ENCODE measurements around the gene PPM1H. TPM values are rescaled to one million over a fixed set of nuclear protein-coding genes. Genes with fewer than 3 reads are reported as not detected.

The PPM1H gene
- polyA plus RNA-seq, 4 donors = 1.1 to 14.3 (median 3.2) TPM

GRCh38 chr12:62605981-62606380 is 329.0 kb downstream of the PPM1H start:
- DNase-seq (no peak), FAIRE-seq (no peak)
- no peak overlapping the region for H3K4me3 ChIP-seq (ENCODE audit: low read depth in 1 of 3, low read length in 3 of 3)
- no peak overlapping the region for H3K27ac ChIP-seq (ENCODE audit: low read depth in 1 of 3, low read length in 2 of 3)
- H3K36me3 ChIP-seq (ENCODE audit: control insufficient read depth in 3 of 3, insufficient read depth in 2 of 3, low read depth in 1 of 3, low read length in 3 of 3) = no peaks in the 10 kb centered on the region
- H3K27me3 ChIP-seq (ENCODE audit: control insufficient read depth in 3 of 3, insufficient read depth in 3 of 3, low read length in 3 of 3) = no peaks in the 10 kb centered on the region
- WGBS, 3 donors = 92 to 98% (median 97%) methylated on average over 2 of the region's 2 CpGs
- H3K9me3 ChIP-seq (ENCODE audit: control insufficient read depth in 2 of 2, insufficient read depth in 1 of 2, low read depth in 1 of 2, low read length in 1 of 2) = no peaks in the 10 kb centered on the region
- peaks cover 0 to 2% (median 2%) of the 10 kb centered on the region in 3 donors for H3K4me1 ChIP-seq (ENCODE audit: control insufficient read depth in 3 of 3, insufficient read depth in 2 of 3, low read depth in 1 of 3, low read length in 2 of 3)

DNA sequence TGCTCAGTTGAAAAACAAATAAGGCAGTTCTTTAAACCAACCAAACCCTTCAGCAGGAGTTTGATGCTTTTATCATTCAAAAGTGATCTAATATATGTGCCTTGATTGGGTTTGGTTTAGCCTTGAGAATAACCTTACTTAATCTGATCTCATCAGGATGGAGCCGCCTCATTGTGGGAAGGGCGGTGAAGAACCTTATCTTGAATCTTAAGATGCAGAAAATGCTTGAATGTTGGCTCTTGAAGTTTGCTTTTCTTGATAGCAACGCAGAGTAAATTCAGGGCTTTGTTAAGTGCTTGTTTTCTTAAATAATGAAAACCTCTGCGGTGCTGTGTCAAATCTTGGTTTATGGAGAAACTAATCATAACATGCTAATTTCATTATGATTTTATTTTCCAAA is 330.1 kb downstream of the PPM1H start:
- WGBS, 3 donors = 50 to 81% (median 76%) methylated on average over 4 of the region's 4 CpGs
- no peak for FAIRE-seq
- DNase-seq = no peak
- H3K4me3 ChIP-seq (ENCODE audit: low read depth in 1 of 3, low read length in 3 of 3) = peak overlapping the region in 1 of 3 donors; percentile 66
- peaks cover 0 to 2% (median 2%) of the 10 kb centered on the region in 3 donors for H3K4me1 ChIP-seq (ENCODE audit: control insufficient read depth in 3 of 3, insufficient read depth in 2 of 3, low read depth in 1 of 3, low read length in 2 of 3)
- H3K36me3 ChIP-seq (ENCODE audit: control insufficient read depth in 3 of 3, insufficient read depth in 2 of 3, low read depth in 1 of 3, low read length in 3 of 3) = no peaks in the 10 kb centered on the region
- H3K27me3 ChIP-seq (ENCODE audit: control insufficient read depth in 3 of 3, insufficient read depth in 3 of 3, low read length in 3 of 3) = no peaks in the 10 kb centered on the region
- no peaks in the 10 kb centered on the region for H3K9me3 ChIP-seq (ENCODE audit: control insufficient read depth in 2 of 2, insufficient read depth in 1 of 2, low read depth in 1 of 2, low read length in 1 of 2)
- H3K27ac ChIP-seq (ENCODE audit: low read depth in 1 of 3, low read length in 2 of 3) = no peak overlapping the region

DNA sequence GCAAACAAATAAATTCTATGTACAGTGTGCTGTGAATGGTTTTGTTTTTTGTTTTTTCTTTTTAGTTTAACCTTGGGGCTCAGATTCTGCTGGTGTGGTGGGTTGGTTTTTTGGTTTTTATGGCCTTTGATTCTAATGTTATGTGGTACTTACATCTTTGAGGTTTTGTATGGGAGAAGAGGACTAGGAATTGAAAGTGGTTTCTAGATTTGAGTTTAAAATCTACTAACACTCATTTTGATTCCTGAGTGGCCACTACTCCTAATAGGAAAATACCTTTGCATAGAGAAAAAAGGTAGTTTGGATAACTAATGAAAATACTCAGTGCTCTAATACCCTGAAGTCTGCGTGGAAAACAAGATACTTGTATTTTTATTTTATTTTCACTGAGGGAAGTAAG is 330.6 kb downstream of the PPM1H start:
- H3K36me3 ChIP-seq (ENCODE audit: control insufficient read depth in 3 of 3, insufficient read depth in 2 of 3, low read depth in 1 of 3, low read length in 3 of 3) = no peaks in the 10 kb centered on the region
- FAIRE-seq = no peak
- H3K4me1 ChIP-seq (ENCODE audit: control insufficient read depth in 3 of 3, insufficient read depth in 2 of 3, low read depth in 1 of 3, low read length in 2 of 3) = peaks cover 0 to 2% (median 2%) of the 10 kb centered on the region in 3 donors
- no peak for DNase-seq
- H3K4me3 ChIP-seq (ENCODE audit: low read depth in 1 of 3, low read length in 3 of 3) = peak overlapping the region in 1 of 3 donors; percentile 66
- no peaks in the 10 kb centered on the region for H3K9me3 ChIP-seq (ENCODE audit: control insufficient read depth in 2 of 2, insufficient read depth in 1 of 2, low read depth in 1 of 2, low read length in 1 of 2)
- H3K27me3 ChIP-seq (ENCODE audit: control insufficient read depth in 3 of 3, insufficient read depth in 3 of 3, low read length in 3 of 3) = no peaks in the 10 kb centered on the region
- H3K27ac ChIP-seq (ENCODE audit: low read depth in 1 of 3, low read length in 2 of 3) = peak overlapping the region in 1 of 3 donors; percentile 98
- 53 to 83% (median 80%) methylated on average over 1 of the region's 1 CpG for WGBS, 3 donors

GRCh38 chr12:62603811-62604098 is 331.2 kb downstream of the PPM1H start:
- Histone ChIP-seq H3K27me3 (ENCODE audit: control insufficient read depth in 3 of 3, insufficient read depth in 3 of 3, low read length in 3 of 3) (no peaks in the 10 kb centered on the region), H3K9me3 (ENCODE audit: control insufficient read depth in 2 of 2, insufficient read depth in 1 of 2, low read depth in 1 of 2, low read length in 1 of 2) (no peaks in the 10 kb centered on the region), H3K4me3 (ENCODE audit: low read depth in 1 of 3, low read length in 3 of 3) (peak overlapping the region; percentile 66 to 81 (median 72)), H3K27ac (ENCODE audit: low read depth in 1 of 3, low read length in 2 of 3) (peak overlapping the region; percentile 98 to 100 (median 98)), H3K36me3 (ENCODE audit: control insufficient read depth in 3 of 3, insufficient read depth in 2 of 3, low read depth in 1 of 3, low read length in 3 of 3) (no peaks in the 10 kb centered on the region), H3K4me1 (ENCODE audit: control insufficient read depth in 3 of 3, insufficient read depth in 2 of 3, low read depth in 1 of 3, low read length in 2 of 3) (peaks cover 0 to 2% (median 2%) of the 10 kb centered on the region in 3 donors)
- DNase-seq = no peak
- no peak for FAIRE-seq
- 0 to 1% (median 1%) methylated on average over 14 of the region's 14 CpGs for WGBS, 3 donors

DNA sequence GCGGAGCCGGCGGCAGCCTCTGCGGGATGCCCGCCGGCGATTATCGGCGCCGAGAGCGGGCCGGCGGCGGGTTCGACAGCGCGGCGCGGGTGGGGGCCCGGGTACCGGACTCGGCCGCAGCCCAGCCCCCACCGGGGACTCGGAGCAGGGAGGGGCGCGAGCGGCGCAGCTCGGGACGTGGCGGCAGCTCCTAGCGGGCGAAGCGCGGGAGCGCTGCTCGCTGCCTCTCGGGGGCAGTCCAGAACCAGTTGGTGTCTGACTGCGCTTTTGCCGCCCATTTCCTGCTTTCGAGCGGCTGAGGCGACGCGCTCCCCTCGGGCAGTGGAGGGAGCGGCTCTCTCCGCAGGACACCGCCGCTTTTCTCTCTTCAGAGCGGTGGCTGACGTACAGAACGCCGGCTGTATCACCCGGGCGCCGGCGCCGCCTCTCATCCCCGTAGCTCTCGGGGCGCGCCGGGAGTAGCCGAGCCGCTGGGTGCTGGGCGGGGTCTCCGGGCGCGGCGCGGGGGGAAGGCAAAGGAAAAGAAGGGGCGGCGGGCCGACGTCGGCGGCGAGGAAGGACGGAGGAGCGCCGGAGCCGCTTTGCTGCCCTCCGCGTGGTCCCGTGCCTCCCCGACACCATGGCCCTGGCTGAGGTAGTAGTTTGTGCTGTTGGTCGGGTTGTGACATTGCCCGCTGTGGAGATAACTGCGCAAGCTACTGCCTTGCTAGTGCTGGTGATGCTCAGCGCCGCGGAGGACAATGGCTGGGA is 331.7 kb downstream of the PPM1H start:
- H3K4me3 ChIP-seq (ENCODE audit: low read depth in 1 of 3, low read length in 3 of 3) = peak overlapping the region; percentile 66 to 81 (median 72)
- DNase-seq = peak; percentile 82 to 95
- H3K27me3 ChIP-seq (ENCODE audit: control insufficient read depth in 3 of 3, insufficient read depth in 3 of 3, low read length in 3 of 3) = no peaks in the 10 kb centered on the region
- no peaks in the 10 kb centered on the region for H3K36me3 ChIP-seq (ENCODE audit: control insufficient read depth in 3 of 3, insufficient read depth in 2 of 3, low read depth in 1 of 3, low read length in 3 of 3)
- H3K9me3 ChIP-seq (ENCODE audit: control insufficient read depth in 2 of 2, insufficient read depth in 1 of 2, low read depth in 1 of 2, low read length in 1 of 2) = no peaks in the 10 kb centered on the region
- H3K4me1 ChIP-seq (ENCODE audit: control insufficient read depth in 3 of 3, insufficient read depth in 2 of 3, low read depth in 1 of 3, low read length in 2 of 3) = peaks cover 0 to 2% (median 2%) of the 10 kb centered on the region in 3 donors
- FAIRE-seq = no peak
- 0% methylated on average over 52 to 94 of the region's 94 CpGs for WGBS, 3 donors
- H3K27ac ChIP-seq (ENCODE audit: low read depth in 1 of 3, low read length in 2 of 3) = peak overlapping the region; percentile 98 to 100 (median 98)

- Histone ChIP-seq H3K27ac (ENCODE audit: low read depth in 1 of 3, low read length in 2 of 3) (peak overlapping the region; percentile 98 to 100 (median 98)), H3K4me1 (ENCODE audit: control insufficient read depth in 3 of 3, insufficient read depth in 2 of 3, low read depth in 1 of 3, low read length in 2 of 3) (peaks cover 0 to 2% (median 2%) of the 10 kb centered on the region in 3 donors), H3K27me3 (ENCODE audit: control insufficient read depth in 3 of 3, insufficient read depth in 3 of 3, low read length in 3 of 3) (no peaks in the 10 kb centered on the region), H3K9me3 (ENCODE audit: control insufficient read depth in 2 of 2, insufficient read depth in 1 of 2, low read depth in 1 of 2, low read length in 1 of 2) (no peaks in the 10 kb centered on the region), H3K4me3 (ENCODE audit: low read depth in 1 of 3, low read length in 3 of 3) (peak overlapping the region; percentile 66 to 81 (median 72)), H3K36me3 (ENCODE audit: control insufficient read depth in 3 of 3, insufficient read depth in 2 of 3, low read depth in 1 of 3, low read length in 3 of 3) (no peaks in the 10 kb centered on the region)
- DNase-seq = peak; percentile 92 to 96
- no peak for FAIRE-seq
- 0 to 1% (median 0%) methylated on average over 60 to 66 of the region's 66 CpGs for WGBS, 3 donors
Observed at GRCh38 chr12:62602255-62603060, 332.5 kb downstream of the PPM1H start.

DNA sequence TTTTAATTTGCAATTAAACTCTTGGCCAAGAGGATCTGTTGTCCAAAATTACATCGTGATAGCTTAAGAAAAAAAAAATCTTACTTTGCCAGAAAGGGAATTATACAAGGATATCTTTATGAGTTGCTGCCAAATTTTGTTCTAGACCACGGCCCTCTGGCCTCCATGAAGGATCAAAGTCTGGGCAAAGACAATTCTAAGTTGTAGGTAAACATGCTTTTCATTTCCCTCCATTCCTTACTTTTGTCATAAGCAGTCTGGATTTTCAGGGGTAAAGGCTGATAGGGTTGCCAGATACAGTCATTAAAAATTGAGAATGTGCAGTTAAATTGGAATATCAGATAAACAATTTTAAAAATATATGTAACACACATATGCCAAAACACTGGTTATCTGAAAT is 333.2 kb downstream of the PPM1H start:
- Histone ChIP-seq H3K4me1 (ENCODE audit: control insufficient read depth in 3 of 3, insufficient read depth in 2 of 3, low read depth in 1 of 3, low read length in 2 of 3) (peaks cover 0 to 2% (median 2%) of the 10 kb centered on the region in 3 donors), H3K4me3 (ENCODE audit: low read depth in 1 of 3, low read length in 3 of 3) (peak overlapping the region in 1 of 3 donors; percentile 66), H3K9me3 (ENCODE audit: control insufficient read depth in 2 of 2, insufficient read depth in 1 of 2, low read depth in 1 of 2, low read length in 1 of 2) (no peaks in the 10 kb centered on the region), H3K27me3 (ENCODE audit: control insufficient read depth in 3 of 3, insufficient read depth in 3 of 3, low read length in 3 of 3) (no peaks in the 10 kb centered on the region), H3K27ac (ENCODE audit: low read depth in 1 of 3, low read length in 2 of 3) (peak overlapping the region in 2 of 3 donors; percentile 82 to 98), H3K36me3 (ENCODE audit: control insufficient read depth in 3 of 3, insufficient read depth in 2 of 3, low read depth in 1 of 3, low read length in 3 of 3) (no peaks in the 10 kb centered on the region)
- DNase-seq (no peak), FAIRE-seq (no peak)
- 14 to 30% (median 23%) methylated on average over 2 of the region's 2 CpGs for WGBS, 3 donors

DNA sequence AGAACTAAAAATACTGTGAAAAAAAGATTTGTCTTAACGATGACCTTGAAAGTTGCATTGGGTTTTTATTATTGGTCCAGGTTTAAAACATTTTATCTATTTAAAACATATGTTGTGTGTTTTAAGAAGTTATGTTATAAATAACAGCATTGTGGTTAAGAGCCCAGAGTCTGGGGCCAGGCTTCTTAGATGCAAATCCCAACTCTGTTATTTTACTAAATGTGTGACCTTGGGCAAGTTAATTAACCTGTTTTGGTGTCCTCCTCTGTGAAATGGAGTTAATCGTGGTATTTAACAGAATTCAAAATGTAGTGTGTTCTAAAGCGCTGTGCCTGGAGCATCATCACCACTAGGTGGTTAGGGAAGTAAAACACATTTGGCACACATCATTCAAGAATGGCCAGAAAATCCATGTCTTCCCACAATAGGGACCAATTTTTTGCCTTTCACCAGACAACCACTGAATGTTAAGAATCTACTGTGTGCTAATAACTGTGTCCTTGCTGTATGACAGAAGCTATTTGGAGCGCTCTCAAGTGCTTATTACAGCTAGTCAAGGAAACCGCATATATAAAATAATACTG is 335.0 kb downstream of the PPM1H start:
- H3K36me3 ChIP-seq (ENCODE audit: control insufficient read depth in 3 of 3, insufficient read depth in 2 of 3, low read depth in 1 of 3, low read length in 3 of 3) = no peaks in the 10 kb centered on the region
- H3K4me1 ChIP-seq (ENCODE audit: control insufficient read depth in 3 of 3, insufficient read depth in 2 of 3, low read depth in 1 of 3, low read length in 2 of 3) = peaks cover 0 to 2% (median 2%) of the 10 kb centered on the region in 3 donors
- no peak overlapping the region for H3K27ac ChIP-seq (ENCODE audit: low read depth in 1 of 3, low read length in 2 of 3)
- H3K9me3 ChIP-seq (ENCODE audit: control insufficient read depth in 2 of 2, insufficient read depth in 1 of 2, low read depth in 1 of 2, low read length in 1 of 2) = no peaks in the 10 kb centered on the region
- FAIRE-seq = no peak
- 91 to 97% (median 92%) methylated on average over 5 of the region's 5 CpGs for WGBS, 3 donors
- no peak for DNase-seq
- H3K27me3 ChIP-seq (ENCODE audit: control insufficient read depth in 3 of 3, insufficient read depth in 3 of 3, low read length in 3 of 3) = no peaks in the 10 kb centered on the region
- H3K4me3 ChIP-seq (ENCODE audit: low read depth in 1 of 3, low read length in 3 of 3) = no peak overlapping the region
